Hindlimb muscle (tissue), 1 donor: ENCODE results near the gene USP21. TPM values are rescaled to one million over a fixed set of nuclear protein-coding genes. Genes with fewer than 3 reads are reported as not detected.
A peak's percentile ranks its signal among the peaks of the same experiment; 100 is the strongest.

ENCODE experiments used
- DNase-seq: peaks from one replicate; pipeline ENCODE4 v3.0.0-alpha.2; 2013
- polyA plus RNA-seq: library from polyadenylated mRNA; unstranded; fragments of 120-200 nt; gene quantifications from one replicate; pipeline ENCODE4 v1.2.1, GENCODE V29; 2013; ENCODE audit not compliant: insufficient read length

The USP21 gene
- polyA plus RNA-seq, 1 donor = 28.6 TPM

DNA sequence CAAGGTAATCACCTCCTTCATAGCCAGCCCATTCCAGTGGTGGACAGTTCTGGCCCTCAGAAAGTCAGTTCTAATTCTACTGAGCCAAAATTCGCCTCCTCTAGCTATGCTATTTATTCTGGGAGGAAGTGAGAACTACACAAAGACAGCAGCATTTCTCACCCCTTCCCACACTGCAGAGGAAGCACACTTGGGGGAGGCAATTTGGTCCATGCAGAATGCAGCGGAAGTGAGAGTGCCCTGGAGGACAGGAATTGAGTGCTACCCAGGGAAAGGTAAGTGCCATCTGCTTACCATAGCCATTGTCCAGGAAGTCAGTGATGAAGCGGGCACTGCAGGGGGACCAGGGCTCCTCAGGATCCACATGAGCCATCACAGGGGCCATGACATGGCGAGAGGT lies 35.9 kb downstream of the USP21 start:
- DNase-seq = no peak

DNA sequence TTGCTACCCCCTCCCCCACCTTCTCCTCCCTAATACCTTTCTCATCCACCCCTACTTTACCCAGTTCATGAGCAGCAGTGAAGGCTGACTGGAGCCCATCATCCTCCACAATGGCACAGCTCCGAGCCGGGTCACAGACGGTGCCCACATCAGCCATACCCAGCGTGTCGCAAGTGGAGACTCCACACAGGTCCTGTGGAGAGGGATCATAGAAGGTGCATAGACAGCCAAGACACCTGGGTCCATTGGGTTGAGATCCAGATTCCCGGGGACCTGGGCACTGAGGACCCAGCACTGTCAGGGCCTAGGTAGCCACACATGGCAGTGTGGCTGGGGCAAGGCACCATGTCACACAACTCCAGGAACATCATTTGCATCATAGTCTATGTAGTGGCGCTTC lies 36.8 kb downstream of the USP21 start:
- no peak for DNase-seq

DNA sequence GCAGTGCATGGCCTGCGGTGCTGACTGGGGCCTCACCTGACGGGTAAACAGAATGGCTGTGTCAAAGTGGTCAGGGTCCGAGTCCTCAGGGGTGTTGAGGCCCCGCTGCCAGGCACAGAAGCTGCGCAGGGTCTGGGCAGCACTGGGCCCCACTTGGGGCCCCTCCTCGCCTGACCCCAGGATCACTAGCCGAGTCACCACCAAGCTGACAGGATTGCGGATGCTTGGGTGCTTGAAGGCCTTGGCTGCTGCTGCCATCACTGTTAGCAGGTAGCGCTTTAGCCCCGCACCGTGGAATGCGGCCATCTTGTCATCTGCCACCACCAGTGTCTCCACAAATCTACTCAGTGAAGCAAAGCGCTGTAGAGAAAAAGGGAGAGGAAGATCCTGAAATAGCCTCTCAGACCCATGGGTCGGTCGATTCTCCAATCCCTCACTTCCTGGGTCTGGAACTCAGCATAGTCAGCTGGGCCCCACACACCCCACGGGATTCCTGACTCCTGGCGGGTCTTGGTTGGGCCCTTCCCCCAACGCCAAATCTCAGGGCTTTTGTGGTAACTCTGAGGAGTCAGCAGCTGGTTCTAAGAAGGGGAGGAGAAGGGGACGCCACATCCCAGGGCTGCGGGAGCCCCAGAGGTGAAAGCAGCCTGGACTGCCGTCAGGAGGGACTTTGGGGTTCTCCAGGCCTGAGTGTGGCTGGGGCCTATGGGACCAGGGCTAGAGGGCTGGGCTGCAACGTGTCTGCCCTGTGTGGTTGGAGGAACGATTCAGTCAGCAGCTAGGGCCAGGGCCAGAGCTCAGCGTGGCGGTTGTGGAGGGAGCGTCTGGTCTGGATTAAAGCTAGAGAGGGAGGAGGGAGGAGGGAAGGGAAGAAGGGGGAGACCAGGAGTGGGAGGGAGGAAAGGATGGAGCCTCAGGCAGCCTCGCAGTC lies 37.5 kb downstream of the USP21 start:
- peak; percentile 92 for DNase-seq

DNA sequence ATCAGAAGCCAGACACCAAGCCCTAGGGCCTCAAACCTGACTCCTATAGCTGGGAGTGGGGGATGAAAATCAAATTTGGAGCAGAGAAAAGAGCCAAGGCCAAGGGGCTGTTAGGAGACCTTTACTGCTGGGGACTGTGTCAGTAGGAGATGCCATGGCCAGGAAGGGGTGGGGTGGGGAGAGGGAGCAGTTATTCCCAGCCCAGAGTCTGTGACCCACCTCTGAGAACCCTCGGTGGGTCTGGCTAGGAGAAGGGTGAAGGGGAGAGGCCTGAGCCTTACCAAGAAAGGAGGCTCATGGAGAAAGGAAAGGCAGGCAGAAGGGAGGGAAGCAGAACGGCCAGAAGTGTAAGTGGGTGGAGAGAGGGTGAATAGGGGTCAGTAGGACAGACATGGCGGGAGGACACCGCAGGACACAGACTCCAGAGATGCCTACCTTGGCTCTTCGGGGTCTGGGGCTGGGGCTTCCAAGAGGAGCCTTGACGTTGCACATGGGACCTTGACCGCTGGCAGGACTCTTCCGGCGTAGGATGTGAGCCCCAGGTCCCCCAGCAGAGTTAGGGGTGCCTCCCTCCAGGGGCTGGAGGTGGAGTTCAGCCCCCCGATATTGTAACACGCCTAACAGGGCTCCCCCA lies 38.4 kb downstream of the USP21 start:
- no peak for DNase-seq

DNA sequence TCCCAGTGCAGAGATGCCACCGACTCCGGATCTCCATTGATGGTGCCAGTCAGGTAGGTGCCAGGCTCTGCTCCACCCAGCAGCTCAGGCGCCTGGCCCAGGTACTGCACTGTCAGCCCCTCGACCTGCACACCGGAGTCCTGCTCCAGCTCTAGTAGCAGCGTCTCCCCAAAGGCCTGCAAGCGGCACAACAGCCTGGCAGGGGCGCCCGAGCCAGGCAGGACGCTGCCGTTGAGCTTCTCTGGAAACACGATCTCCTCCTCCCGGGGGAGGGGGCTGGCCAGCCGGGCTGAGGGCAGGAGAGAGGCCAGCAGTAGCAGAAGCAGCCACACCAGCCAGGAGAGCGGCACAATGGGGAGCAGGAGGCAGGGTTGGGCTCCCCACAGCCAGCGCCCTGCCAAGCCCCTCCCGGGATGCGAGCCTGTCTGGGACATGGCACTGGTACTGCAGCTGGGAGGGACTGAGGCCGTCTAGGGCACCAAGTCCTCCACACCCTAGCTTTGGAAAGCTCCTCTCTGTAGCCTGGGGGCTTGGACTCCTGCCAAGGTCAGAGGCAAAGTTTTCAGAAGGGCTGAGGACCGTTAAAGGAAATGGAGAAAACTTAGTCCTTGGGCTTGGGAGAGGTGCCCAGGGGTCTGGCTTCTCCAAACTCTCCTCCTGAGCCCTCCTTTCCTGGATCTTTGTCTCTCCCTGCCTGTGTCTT lies 39.0 kb downstream of the USP21 start:
- peak; percentile 53 for DNase-seq

DNA sequence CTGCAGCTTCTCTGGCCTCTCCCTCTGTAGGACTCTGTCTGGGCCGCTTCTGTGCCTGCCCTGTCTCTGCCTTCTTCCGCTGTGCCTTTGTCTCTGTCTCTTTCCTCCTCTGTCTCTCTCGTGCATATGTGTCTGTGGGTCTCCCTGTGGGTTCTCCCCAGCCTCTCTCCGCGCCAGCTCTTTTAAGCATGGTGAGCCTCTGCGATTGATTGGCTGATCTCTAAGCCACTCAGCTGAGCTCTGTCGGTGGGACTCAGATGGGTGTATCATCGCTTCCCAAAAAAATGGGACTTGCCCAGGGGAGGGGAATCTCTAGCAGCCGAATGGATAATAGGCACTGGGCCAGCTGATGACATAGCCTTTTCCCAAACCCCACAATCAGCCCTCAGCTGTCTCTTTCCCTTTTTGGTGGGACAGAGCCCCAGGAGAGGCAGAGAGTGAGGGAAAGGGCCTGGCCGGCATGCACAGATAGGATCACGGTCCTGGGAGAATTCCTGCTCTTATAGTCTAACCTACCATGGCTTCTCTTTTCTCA lies 39.7 kb downstream of the USP21 start, which contains the start of gene ADAMTS4:
ADAMTS4 (minus strand) TSS at position 158 of the 535 bp plus-strand sequence. CDS start 427 bp downstream, outside the sequence.
- DNase-seq = peak; percentile 88

DNA sequence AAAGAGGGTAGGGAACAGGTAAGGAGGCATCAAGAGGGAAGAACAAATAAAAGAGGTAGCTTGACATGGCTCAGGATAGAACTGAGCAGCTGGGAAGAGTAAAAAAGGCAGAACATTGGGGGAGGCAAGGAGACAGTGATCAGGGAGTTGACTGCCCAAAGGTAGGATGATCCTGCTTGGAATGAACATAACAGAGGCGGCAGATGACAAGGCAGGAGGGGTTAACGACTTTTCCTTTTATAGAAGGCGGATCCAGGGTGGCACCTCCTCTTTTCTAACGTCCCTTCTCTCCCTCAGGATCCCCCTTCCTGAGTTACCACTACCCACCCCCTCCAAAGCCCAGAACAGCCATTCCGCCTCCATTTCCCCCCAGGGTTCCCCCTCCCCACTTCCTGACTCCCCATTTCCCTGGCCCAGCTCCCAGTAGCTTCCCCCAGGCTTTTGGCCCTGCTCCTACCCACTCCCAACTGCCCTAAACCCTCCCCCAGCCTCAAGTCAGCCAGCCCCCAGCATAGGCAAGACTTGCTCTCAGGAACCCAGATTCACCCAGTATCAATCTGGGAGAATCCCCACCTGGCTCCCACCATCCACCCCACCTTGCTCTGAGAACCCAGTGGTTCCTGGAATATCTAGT lies 40.3 kb downstream of the USP21 start:
- DNase-seq = no peak

DNA sequence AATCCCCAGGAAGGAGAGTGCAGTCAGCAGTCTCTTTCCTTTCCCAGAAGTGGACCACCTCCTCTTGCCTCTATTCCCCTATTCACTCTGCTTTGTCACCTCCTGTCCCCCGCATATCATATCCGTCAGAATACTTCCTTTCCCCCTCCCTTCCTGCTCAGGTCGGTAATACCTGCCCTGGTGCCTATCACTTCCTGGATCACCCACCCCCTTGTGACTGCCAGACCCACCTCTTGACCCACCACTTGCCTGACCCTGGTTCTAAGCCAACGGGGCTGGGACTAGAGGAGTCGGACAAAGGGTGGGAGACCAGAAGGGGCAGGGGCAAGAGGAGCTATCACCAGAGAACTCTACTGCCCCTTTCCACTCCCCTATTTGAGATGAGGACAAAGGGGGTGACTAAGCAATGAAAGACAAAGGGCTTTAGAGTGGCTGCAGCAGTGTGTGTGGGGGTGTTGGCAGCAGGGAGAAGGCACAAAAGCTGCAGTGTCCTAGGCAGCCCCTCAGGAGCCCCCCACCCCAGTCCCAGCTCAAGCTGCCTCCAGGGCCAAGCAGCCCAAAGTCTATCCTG lies 41.2 kb downstream of the USP21 start:
- no peak for DNase-seq

DNA sequence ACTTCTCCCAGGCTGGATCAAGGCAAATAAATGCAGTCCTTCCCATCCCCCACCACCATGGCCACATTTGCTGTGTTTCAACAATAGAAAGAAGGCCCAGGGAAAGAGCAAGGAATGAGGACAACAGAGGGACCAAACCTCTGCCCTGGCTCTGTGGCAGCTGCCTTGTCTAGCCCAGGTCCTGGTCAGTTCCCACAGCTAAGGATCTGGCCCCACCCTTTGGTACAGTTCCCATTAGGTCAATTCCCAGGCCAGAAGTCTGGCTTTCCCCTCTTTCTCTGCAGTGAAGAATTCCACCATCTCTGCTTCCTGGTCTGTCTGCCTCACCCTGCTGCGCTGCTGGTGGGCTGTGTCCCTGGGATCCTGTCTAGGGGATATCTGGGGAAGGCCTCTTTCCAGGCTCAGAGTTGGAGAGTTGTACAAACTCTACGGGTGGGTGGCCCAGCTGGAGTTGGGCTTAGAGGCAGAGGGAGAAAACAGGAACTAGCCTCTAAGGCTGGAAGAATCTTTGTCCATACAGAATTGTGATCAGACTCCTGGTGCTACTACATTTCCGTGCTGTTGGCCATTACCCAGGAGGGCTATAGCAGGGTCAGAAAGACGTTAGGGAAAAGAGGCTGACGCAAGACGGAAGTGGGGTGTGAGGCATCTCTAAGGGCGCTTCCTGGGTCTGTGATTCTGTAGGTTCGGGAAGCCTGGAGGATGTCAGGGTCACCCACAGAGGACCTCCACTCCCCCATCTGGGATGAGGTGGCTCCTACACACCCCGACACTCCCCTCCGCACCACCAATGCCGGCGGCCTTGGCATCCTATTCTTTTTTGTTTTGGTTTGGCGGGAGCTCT lies 41.9 kb downstream of the USP21 start:
- DNase-seq = peak; percentile 78

DNA sequence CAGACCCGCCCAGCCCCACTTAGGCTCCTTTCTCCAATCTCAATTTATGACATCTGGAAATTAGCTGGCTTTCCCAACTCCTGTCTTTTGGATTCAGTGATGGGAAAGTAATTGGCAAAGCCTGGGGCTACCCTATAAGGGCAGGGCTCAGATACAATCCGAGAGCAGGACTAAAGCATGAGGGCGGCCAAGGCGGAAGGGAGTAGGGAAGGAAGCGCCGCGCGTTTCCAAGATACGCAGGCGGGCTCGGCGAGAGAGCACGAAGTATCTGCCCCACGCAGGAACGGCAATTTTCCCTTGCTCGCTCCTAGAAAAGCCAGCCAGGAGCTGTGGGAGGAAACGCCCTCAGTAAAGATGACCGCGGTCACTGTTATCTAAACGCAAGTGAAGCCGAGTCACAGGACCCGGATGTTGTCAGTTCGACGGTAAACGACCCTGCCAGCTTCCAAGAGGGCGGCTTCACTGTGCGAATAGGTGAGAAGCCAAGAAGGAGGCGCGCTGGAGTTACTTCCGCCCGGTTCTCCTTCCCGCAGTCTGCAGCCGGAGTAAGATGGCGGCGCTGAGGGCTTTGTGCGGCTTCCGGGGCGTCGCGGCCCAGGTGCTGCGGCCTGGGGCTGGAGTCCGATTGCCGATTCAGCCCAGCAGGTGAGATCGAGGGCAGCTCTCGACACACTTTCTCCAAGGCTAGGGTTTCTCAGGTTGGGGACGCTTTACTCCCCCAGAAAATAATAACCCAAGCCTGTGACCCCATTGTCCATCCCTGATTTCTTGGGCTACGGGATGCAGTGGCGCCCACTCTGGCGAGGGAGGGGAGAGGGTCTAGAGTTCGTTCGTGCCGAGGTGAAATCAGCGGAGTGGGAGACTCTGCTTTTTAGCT lies 42.8 kb downstream of the USP21 start, which contains the start of gene NDUFS2:
NDUFS2 (plus strand) TSS at position 532 of the 877 bp plus-strand sequence; CDS start at position 551, 19 bp downstream.
- DNase-seq = peak; percentile 98

DNA sequence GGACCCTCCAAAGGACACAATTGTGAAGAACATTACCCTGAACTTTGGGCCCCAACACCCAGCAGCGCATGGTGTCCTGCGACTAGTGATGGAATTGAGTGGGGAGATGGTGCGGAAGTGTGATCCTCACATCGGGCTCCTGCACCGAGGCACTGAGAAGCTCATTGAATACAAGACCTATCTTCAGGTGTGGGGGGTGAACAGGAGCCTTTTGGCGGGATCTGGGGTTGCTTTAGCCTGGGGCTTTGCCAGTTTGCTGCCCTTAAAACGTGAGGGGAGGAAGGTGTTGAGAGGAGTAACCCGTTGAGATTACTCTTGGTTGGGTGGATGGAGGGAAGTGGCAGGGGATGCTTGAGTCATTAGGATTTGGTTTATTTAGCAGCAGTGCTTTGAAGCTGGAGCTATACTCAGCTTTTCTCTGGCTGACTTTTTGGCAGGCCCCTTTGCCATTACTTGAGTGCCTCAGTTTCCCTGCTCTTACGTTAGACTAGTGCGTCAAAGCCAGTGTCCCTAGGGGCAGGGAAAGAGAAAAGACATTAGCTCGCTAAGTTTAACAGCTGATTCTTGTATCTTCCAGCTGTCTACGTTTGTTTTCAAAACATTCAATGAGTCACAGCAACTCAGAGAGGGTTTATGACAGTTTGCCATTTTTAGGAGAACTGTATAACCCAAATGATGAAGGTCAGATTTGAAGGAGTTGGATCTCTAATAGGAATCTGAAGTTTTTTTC lies 47.3 kb downstream of the USP21 start:
- DNase-seq = no peak

DNA sequence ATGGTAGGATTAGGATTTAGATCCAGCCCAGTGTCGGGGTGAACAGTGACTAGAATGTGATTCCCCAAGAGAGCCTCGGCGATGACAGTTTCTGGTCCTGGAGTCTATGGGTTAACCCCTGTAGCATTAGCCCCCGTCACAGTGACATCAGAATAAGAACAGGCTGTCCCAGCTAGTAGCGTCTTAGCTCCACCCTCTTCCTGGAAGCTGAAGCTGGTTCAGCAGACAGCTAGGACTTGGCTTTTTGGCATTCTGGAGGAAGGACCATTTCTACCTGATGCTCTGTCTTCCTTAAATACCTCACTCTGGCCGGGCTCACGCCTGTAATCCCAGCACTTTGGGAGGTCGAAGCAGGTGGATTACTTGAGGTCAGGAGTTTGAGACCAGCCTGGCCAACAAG lies 47.9 kb downstream of the USP21 start:
- no peak for DNase-seq

DNA sequence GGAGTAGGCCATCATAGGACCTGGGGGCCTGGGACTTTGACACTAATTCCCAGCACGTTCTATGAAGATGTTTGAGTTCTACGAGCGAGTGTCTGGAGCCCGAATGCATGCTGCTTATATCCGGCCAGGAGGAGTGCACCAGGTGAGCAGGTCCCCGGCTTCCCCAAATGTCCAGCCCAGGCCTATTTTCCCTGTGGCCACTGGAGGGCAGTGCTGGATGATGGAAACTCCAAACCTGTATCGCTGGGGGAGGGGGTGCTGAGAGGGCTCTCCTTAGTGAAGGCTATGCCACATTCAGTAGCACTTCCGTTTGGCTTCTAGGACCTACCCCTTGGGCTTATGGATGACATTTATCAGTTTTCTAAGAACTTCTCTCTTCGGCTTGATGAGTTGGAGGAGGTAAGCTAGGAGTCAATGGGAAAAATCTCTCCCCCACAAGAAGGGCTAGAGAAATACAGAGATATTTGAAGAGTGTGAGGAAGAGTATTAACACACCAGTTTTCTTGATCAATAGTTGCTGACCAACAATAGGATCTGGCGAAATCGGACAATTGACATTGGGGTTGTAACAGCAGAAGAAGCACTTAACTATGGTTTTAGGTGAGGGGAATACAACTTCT lies 50.6 kb downstream of the USP21 start:
- peak; percentile 68 for DNase-seq

DNA sequence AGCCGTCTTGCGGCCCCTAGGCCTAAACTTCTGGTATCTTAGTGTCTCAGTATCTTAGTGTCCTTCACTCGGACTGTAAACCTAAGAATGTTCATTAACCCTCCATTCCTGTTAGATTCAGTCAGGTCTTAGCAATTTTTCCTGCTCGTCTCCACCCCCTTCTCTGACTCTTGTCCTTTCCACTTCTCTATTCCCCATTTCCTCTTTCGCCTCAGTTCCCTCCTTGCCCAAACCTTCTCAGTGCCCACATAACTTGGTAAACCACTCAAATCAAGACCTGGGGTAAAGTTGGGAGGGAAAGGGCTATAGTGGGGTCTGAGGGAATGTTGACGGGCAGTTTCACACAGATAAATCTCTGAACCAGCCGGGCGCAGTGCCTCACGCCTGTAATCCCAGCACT lies 55.1 kb downstream of the USP21 start:
- DNase-seq = no peak

DNA sequence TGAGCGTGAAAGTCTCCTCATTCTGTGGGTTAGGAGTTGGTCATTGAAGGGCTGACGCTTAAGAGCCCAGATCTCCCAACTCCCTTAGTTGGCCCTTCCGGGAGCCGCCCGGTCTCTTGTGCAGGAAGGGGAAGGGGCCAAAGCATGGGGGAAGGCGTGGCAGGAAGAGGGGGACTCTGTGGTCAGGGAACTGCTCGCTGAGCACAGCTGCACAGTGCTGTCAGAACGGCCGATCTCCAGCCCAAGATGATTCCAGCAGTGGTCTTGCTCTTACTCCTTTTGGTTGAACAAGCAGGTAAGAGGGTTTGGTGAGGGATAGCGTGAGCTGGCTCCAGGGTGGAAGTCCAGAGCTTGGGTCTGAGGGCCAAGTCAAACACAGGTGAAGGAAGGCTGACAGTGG lies 55.8 kb downstream of the USP21 start, which contains the start of gene FCER1G:
FCER1G (plus strand) TSS at position 220 of the 400 bp plus-strand sequence; CDS start at position 247, 27 bp downstream.
- no peak for DNase-seq
